ENCODE data around the gene WNT7B.

- TF ChIP-seq POLR2A (IDR thresholded peaks at IDR 0.05), result no peak
- TF ChIP-seq, protein P1, sequence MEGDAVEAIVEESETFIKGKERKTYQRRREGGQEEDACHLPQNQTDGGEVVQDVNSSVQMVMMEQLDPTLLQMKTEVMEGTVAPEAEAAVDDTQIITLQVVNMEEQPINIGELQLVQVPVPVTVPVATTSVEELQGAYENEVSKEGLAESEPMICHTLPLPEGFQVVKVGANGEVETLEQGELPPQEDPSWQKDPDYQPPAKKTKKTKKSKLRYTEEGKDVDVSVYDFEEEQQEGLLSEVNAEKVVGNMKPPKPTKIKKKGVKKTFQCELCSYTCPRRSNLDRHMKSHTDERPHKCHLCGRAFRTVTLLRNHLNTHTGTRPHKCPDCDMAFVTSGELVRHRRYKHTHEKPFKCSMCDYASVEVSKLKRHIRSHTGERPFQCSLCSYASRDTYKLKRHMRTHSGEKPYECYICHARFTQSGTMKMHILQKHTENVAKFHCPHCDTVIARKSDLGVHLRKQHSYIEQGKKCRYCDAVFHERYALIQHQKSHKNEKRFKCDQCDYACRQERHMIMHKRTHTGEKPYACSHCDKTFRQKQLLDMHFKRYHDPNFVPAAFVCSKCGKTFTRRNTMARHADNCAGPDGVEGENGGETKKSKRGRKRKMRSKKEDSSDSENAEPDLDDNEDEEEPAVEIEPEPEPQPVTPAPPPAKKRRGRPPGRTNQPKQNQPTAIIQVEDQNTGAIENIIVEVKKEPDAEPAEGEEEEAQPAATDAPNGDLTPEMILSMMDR (IDR thresholded peaks at IDR 0.05), result no peak
These were observed 7.0 kb downstream of the WNT7B start for GRCh38 chr22:45969801-45970470.
